Caco-2 (cell line): ENCODE data around the gene MEIOSIN. TPM values are rescaled to one million over a fixed set of nuclear protein-coding genes. Genes with fewer than 3 reads are reported as not detected.

ENCODE experiments used
- BruUV-seq: library from RNA; stranded (reverse); fragments of 400-500 nt; replicated peaks from 2 replicates; lab custom pipeline; 2021; lab: Mats Ljungman, UMichigan
- CTCF ChIA-PET: fragments of 300-600 bp; sonication (Branson Sonifier 250); formaldehyde crosslinking; loops from one replicate; lab custom pipeline; 2022; ENCODE audit warnings: antibody characterized with exemption; lab: Charles Lee
- POLR2A ChIA-PET: fragments of 300-600 bp; sonication (Branson Sonifier 250); formaldehyde crosslinking; loops from one replicate; lab custom pipeline; 2022; ENCODE audit warnings: antibody characterized with exemption; lab: Charles Lee
- DNase-seq, 2 experiments: peaks; one replicate each; pipeline versions ENCODE4 v3.0.0 to v3.0.0-alpha.2; 2020 to 2022
- H3K27me3 ChIP-seq: replicated peaks from 2 replicates; pipeline ENCODE4 v1.6.0; 2011; ENCODE audit warnings: low read length; ENCODE audit not compliant: control insufficient read depth, insufficient read depth
- H3K36me3 ChIP-seq: 2 replicates; pipeline ENCODE4 v1.5.1; 2011; ENCODE audit warnings: low read length; ENCODE audit not compliant: control insufficient read depth, insufficient read depth
- H3K4me1 ChIP-seq: fragments of 250-450 bp; sonication (Bioruptor Pico); 2 replicates; pipeline ENCODE4 v1.5.1; 2020; ENCODE audit warnings: mild to moderate bottlenecking
- H3K4me3 ChIP-seq: 2 replicates; pipeline ENCODE4 v1.5.1; 2011; ENCODE audit warnings: low read depth, mild to moderate bottlenecking, control low read depth, low read length
- H3K9me3 ChIP-seq: fragments of 250-450 bp; sonication (Bioruptor Pico); 2 replicates; pipeline ENCODE4 v1.5.1; 2020; ENCODE audit warnings: mild to moderate bottlenecking, moderate library complexity
- H3K27ac Mint-ChIP-seq: one replicate; pipeline ENCODE4 v1.8.0; 2022; ENCODE audit warnings: mixed read lengths; ENCODE audit not compliant: unreplicated experiment
- H3K27me3 Mint-ChIP-seq: one replicate; pipeline ENCODE4 v1.8.0; 2022; ENCODE audit warnings: mixed read lengths; ENCODE audit not compliant: insufficient read depth, unreplicated experiment
- H3K36me3 Mint-ChIP-seq: one replicate; pipeline ENCODE4 v1.8.0; 2022; ENCODE audit warnings: mild to moderate bottlenecking, mixed read lengths; ENCODE audit not compliant: insufficient read depth, unreplicated experiment
- H3K4me1 Mint-ChIP-seq: one replicate; pipeline ENCODE4 v1.8.0; 2022; ENCODE audit warnings: low read depth, mixed read lengths; ENCODE audit not compliant: unreplicated experiment
- H3K4me3 Mint-ChIP-seq: one replicate; pipeline ENCODE4 v1.8.0; 2022; ENCODE audit warnings: mild to moderate bottlenecking, moderate library complexity, mixed read lengths; ENCODE audit not compliant: unreplicated experiment
- H3K9me3 Mint-ChIP-seq: one replicate; pipeline ENCODE4 v1.8.0; 2022; ENCODE audit warnings: mixed read lengths; ENCODE audit not compliant: unreplicated experiment
- intact Hi-C: fragments of 100-400 bp; cut with micrococcal nuclease; formaldehyde crosslinking; loops from one replicate; pipeline ENCODE4 v1.10.0; 2022; ENCODE audit not compliant: unreplicated experiment
- total RNA-seq: library from RNA; stranded (reverse); gene quantifications from 2 replicates; pipeline ENCODE4 v1.2.3, GENCODE V29; 2022
- TF ChIP-seq, protein P1 (sequence below), 2 experiments: fragments of 200-600 bp in 1 of 2; IDR thresholded peaks; 1 replicate in 1 of 2; 2 replicates in 1 of 2; pipeline versions ENCODE4 v1.5.1 to v1.8.0; 2011 to 2022; ENCODE audit warnings: antibody characterized with exemption in 1 of 2, control low read depth in 1 of 2, inconsistent platforms in 1 of 2, low read depth in 1 of 2, low read length in 1 of 2, mild to moderate bottlenecking in 1 of 2, moderate library complexity in 1 of 2; ENCODE audit not compliant: insufficient read depth in 1 of 2, severe bottlenecking in 1 of 2, unreplicated experiment in 1 of 2

The MEIOSIN gene
- total RNA-seq, 1 experiment from 2014 or later: not detected

DNA sequence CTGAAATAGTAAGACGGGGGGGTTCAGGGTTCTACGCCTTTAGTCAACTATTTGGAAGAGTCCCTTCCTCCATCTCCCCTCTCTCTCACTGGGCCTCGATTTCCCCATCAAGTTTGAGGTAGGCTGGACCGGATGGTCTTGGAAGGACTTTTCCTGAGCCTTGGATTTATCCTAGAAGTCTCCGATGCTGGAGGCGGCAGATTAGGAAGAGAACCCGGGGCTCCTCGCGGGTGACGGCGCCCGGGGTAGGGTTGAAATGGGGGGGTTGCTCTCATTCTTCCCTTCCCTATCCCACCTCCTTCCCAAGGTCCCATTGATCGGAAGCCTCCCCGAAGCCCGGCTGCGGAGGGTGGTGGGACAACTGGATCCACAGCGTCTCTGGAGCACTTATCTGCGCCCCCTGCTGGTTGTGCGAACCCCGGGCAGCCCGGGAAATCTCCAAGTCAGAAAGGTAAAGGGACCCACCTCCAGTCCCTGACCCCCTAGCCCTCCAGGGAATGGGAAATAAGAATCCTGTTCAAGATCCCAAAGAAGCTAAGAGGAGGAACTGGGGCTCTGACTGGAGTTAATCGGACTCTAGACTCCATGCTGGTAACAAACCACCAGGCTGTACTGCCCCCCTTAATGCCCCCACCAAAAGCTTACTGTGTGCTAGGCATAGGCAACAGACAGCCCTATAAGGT, 40.0 kb upstream of the MEIOSIN start:
- Histone ChIP-seq H3K36me3 (peaks cover 5% of the 10 kb centered on the region), H3K9me3 (no peaks in the 10 kb centered on the region), H3K27me3 (no peaks in the 10 kb centered on the region), H3K4me1 (peaks cover 4% of the 10 kb centered on the region; the same call in 1 of the 2 replicates), H3K4me3 (peak overlapping the region; percentile 95)
- ChIA-PET POLR2A (interaction anchor here (0.6 to 3.7 kb wide), 7 partner anchors 14 to 292 kb away, joined by 4 to 56 read pairs (median 8); partner anchors contain the start of genes OPA3 and SIX5), CTCF (interaction anchor here (0.5 to 3.9 kb wide), 19 partner anchors 11 to 548 kb away, joined by 3 to 46 read pairs (median 8); partner anchors contain the start of genes FBXO46, GIPR and SIX5)
- no peaks in the 10 kb centered on the region for H3K4me1 Mint-ChIP-seq
- H3K27me3 Mint-ChIP-seq: no peaks in the 10 kb centered on the region
- H3K4me3 Mint-ChIP-seq: peak overlapping the region; percentile 83
- intact Hi-C loops: loop anchor here (1.0 to 2.0 kb wide), 2 partner anchors 77 to 108 kb away; partner anchors contain the start of gene OPA3
- TSS peak; percentile 52 for BruUV-seq
- peak overlapping the region; percentile 82 for H3K27ac Mint-ChIP-seq
- TF ChIP-seq, protein P1, sequence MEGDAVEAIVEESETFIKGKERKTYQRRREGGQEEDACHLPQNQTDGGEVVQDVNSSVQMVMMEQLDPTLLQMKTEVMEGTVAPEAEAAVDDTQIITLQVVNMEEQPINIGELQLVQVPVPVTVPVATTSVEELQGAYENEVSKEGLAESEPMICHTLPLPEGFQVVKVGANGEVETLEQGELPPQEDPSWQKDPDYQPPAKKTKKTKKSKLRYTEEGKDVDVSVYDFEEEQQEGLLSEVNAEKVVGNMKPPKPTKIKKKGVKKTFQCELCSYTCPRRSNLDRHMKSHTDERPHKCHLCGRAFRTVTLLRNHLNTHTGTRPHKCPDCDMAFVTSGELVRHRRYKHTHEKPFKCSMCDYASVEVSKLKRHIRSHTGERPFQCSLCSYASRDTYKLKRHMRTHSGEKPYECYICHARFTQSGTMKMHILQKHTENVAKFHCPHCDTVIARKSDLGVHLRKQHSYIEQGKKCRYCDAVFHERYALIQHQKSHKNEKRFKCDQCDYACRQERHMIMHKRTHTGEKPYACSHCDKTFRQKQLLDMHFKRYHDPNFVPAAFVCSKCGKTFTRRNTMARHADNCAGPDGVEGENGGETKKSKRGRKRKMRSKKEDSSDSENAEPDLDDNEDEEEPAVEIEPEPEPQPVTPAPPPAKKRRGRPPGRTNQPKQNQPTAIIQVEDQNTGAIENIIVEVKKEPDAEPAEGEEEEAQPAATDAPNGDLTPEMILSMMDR (IDR thresholded peaks at IDR 0.05; ENCODE audit: insufficient read depth in 1 of 2, low read depth in 1 of 2, low read length in 1 of 2, severe bottlenecking in 1 of 2, unreplicated experiment in 1 of 2): peak; percentile 88 to 97
- H3K36me3 Mint-ChIP-seq: peaks cover 50% of the 10 kb centered on the region
- DNase-seq: peak; percentile 87 to 90
- no peaks in the 10 kb centered on the region for H3K9me3 Mint-ChIP-seq

DNA sequence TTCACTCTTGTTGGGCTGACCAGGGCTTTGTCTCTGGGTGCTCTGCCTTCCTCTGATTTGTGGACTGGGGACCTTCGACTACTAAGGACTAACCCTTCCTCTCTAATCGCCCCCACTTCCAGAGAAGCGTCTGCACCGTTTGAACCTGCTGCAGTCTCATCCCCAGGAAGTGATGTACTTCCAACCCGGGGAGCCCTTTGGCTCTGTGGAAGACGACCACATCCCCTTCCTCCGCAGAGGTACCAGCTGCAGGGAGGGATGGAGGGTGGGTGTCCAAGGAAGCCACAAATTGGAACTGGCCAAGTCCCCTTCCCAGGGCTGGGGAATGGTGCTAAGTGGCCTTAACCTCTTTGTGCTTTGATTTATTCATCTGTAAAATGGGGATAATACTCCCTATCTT, 31.6 kb upstream of the MEIOSIN start:
- POLR2A ChIA-PET: no interaction called here
- Mint-ChIP-seq H3K9me3 (no peaks in the 10 kb centered on the region), H3K4me3 (no peak overlapping the region), H3K36me3 (peaks cover 52% of the 10 kb centered on the region), H3K4me1 (peaks cover 6% of the 10 kb centered on the region), H3K27me3 (no peaks in the 10 kb centered on the region), H3K27ac (no peak overlapping the region)
- H3K36me3 ChIP-seq: peaks cover 3% of the 10 kb centered on the region
- intact Hi-C loops: no loop called here
- no peaks in the 10 kb centered on the region for H3K4me1 ChIP-seq
- no peaks in the 10 kb centered on the region for H3K9me3 ChIP-seq
- TF ChIP-seq, protein P1 (IDR thresholded peaks at IDR 0.05; ENCODE audit: insufficient read depth in 1 of 2, low read depth in 1 of 2, low read length in 1 of 2, severe bottlenecking in 1 of 2, unreplicated experiment in 1 of 2): no peak
- no TSS peak for BruUV-seq
- H3K27me3 ChIP-seq: no peaks in the 10 kb centered on the region
- DNase-seq: no peak
- H3K4me3 ChIP-seq: no peak overlapping the region
- CTCF ChIA-PET: no interaction called here

DNA sequence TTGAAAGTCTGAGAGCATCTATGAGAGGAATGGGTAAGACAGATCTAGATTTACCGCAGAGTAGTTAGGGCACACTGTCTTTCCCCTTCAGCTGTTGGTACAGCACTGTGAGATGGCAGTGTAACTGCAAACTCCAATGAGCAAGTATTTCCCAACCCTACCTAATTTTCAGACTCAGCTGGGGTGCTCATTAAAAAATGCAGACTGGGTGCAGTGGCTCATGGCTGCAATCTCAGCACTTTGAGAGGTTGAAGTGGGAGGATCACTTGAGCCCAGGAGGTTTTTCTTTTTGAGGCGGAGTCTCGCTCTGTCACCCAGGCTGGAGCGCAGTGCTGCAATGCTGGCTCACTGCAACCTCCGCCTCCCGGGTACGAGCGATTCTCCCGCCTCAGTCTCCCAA, 28.1 kb upstream of the MEIOSIN start:
- H3K27ac Mint-ChIP-seq: no peak overlapping the region
- CTCF ChIA-PET: no interaction called here
- intact Hi-C loops: no loop called here

More for the DNA sequence above, 28.1 kb upstream of the MEIOSIN start:
- Histone ChIP-seq H3K36me3 (peaks cover 3% of the 10 kb centered on the region), H3K9me3 (no peaks in the 10 kb centered on the region), H3K4me3 (no peak overlapping the region), H3K4me1 (no peaks in the 10 kb centered on the region), H3K27me3 (no peaks in the 10 kb centered on the region)
- Mint-ChIP-seq H3K4me3 (no peak overlapping the region), H3K9me3 (no peaks in the 10 kb centered on the region), H3K4me1 (peaks cover 6% of the 10 kb centered on the region), H3K36me3 (peaks cover 53% of the 10 kb centered on the region), H3K27me3 (no peaks in the 10 kb centered on the region)
- BruUV-seq: no TSS peak
- DNase-seq: no peak
- TF ChIP-seq, protein P1 (IDR thresholded peaks at IDR 0.05; ENCODE audit: insufficient read depth in 1 of 2, low read depth in 1 of 2, low read length in 1 of 2, severe bottlenecking in 1 of 2, unreplicated experiment in 1 of 2): no peak
- POLR2A ChIA-PET: no interaction called here
